Psoas muscle (tissue), 8 donors: ENCODE data around the gene FLVCR1. TPM values are rescaled to one million over a fixed set of nuclear protein-coding genes. Genes with fewer than 3 reads are reported as not detected.

Experiments used
- ATAC-seq, 4 donors: fragments of 200-7000 bp; cut with Tn5 transposase; one replicate each; pipeline ENCODE4 v1.9.1; 2020; ENCODE audit warnings: moderate library complexity in 3 of 4, mild to moderate bottlenecking in 2 of 4
- DNase-seq, 2 donors: peaks; one replicate each; pipeline ENCODE4 v3.0.0-alpha.2; 2020
- H3K27ac ChIP-seq: fragments of 200-600 bp; one replicate; pipeline ENCODE4 v1.8.0; 2022
- H3K27me3 ChIP-seq, 3 donors: fragments of 200-600 bp in 1 of 3; one replicate each; pipeline versions ENCODE4 v1.6.1 to v1.8.0; 2013 to 2022; ENCODE audit warnings: low read length in 2 of 3, mild to moderate bottlenecking in 2 of 3, moderate library complexity in 1 of 3; ENCODE audit not compliant: insufficient read depth in 3 of 3
- H3K36me3 ChIP-seq, 2 donors: fragments of 200-600 bp in 1 of 2; one replicate each; pipeline versions ENCODE4 v1.6.1 to v1.8.0; 2013 to 2022; ENCODE audit warnings: low read depth in 1 of 2, mild to moderate bottlenecking in 1 of 2, moderate library complexity in 1 of 2; ENCODE audit not compliant: insufficient read depth in 1 of 2
- H3K4me1 ChIP-seq: fragments of 200-600 bp; one replicate; pipeline ENCODE4 v1.8.0; 2022
- H3K4me3 ChIP-seq: fragments of 200-600 bp; one replicate; pipeline ENCODE4 v1.8.0; 2022; ENCODE audit warnings: mild to moderate bottlenecking
- H3K9me3 ChIP-seq: fragments of 200-600 bp; one replicate; pipeline ENCODE4 v1.8.0; 2022
- CTCF ChIP-seq: fragments of 200-600 bp; IDR thresholded peaks from one replicate; pipeline ENCODE4 v1.8.0; 2022; ENCODE audit warnings: antibody characterized with exemption
- WGBS, 3 donors: extraction: QIAGEN DNeasy Blood & Tissue Kit; methylation state at CpG; one replicate each; pipeline versions ENCODE4 v1.1.6 to v1.1.7; 2013; 5-methylcytosine and 5-hydroxymethylcytosine counted together
- intact Hi-C, 2 donors: fragments of 100-400 bp; cut with DNase I; formaldehyde crosslinking; loops; one replicate each; pipeline versions ENCODE4 v1.11.0 to v1.14.2; 2022
- polyA plus RNA-seq, 3 donors: library from polyadenylated mRNA; stranded (reverse); fragments of 200-250 nt; gene quantifications; one replicate each; pipeline ENCODE4 v1.2.3, GENCODE V29; 2013
- total RNA-seq, 4 donors: library from RNA; stranded (reverse); fragmentation: NEBNext Ultra II Directional in 2 of 4; extraction: Animal tissue kit (Norgen Biotek cat#: 25700) in 2 of 4; gene quantifications; one replicate each; pipeline versions ENCODE4 v1.2.1 to v1.2.4, GENCODE V29; 2021 to 2023
- donor health status: healthy with polysubstance abuse.
- donor health status: DM: no; HTN: no; CAD: no; lungs with moderate emphysema.
- donor health status: Bipolar disorder and iron deficiency.
- donor health status: healthy.
- donor health status: DM: yes; HTN: yes; CAD: no.
- donor health status: DM: no; HTN: no; CAD: no.
- donor health status: DM: no; HTN: no; CAD: no.
- donor health status: DM: yes; HTN: yes; CAD: no.

Gene FLVCR1
- total and polyA plus RNA-seq, 7 donors, result 0.52 to 2.6 (median 1.5) TPM

GRCh38 chr1:212879947-212880690 is 22.0 kb downstream of the FLVCR1 start:
- ATAC-seq (no peak), DNase-seq (no peak)
- no peak for TF ChIP-seq CTCF
- intact Hi-C loops, result no loop called here
- H3K4me1 ChIP-seq, result no peaks in the 10 kb centered on the region
- no peaks in the 10 kb centered on the region for H3K27me3 ChIP-seq
- 86 to 89% (median 89%) methylated on average over 6 of the region's 6 CpGs for WGBS, 3 donors
- peaks cover 2 to 38% of the 10 kb centered on the region in 2 donors for H3K36me3 ChIP-seq
- no peak overlapping the region for H3K4me3 ChIP-seq
- no peaks in the 10 kb centered on the region for H3K9me3 ChIP-seq
- no peak overlapping the region for H3K27ac ChIP-seq

GRCh38 chr1:212884592-212884991 is 26.5 kb downstream of the FLVCR1 start:
- WGBS, 3 donors, result 83 to 84% (median 83%) methylated on average over 4 of the region's 4 CpGs

GRCh38 chr1:212892108-212892507 is 34.0 kb downstream of the FLVCR1 start:
- peaks cover 7 to 70% of the 10 kb centered on the region in 2 donors for H3K36me3 ChIP-seq
- no peak for ATAC-seq
- DNase-seq, result no peak

More at GRCh38 chr1:212884592-212884991, 26.5 kb downstream of the FLVCR1 start:
- Histone ChIP-seq H3K27me3 (no peaks in the 10 kb centered on the region), H3K36me3 (peaks cover 3 to 68% of the 10 kb centered on the region in 2 donors), H3K27ac (no peak overlapping the region), H3K4me3 (no peak overlapping the region), H3K9me3 (no peaks in the 10 kb centered on the region), H3K4me1 (no peaks in the 10 kb centered on the region)
- TF ChIP-seq CTCF, result no peak
- ATAC-seq, result no peak
- DNase-seq, result no peak
- intact Hi-C loops, result no loop called here

GRCh38 chr1:212899845-212900244 is 41.8 kb downstream of the FLVCR1 start:
- Histone ChIP-seq H3K27ac (no peak overlapping the region), H3K9me3 (peaks cover 33% of the 10 kb centered on the region), H3K27me3 (no peaks in the 10 kb centered on the region), H3K36me3 (peaks cover 6 to 42% of the 10 kb centered on the region in 2 donors), H3K4me3 (no peak overlapping the region), H3K4me1 (no peaks in the 10 kb centered on the region)
- intact Hi-C loops, result no loop called here
- 100% methylated on average over 1 of the region's 1 CpG for WGBS, 3 donors
- no peak for ATAC-seq
- no peak for DNase-seq
- no peak for TF ChIP-seq CTCF

More at GRCh38 chr1:212892108-212892507, 34.0 kb downstream of the FLVCR1 start:
- no peak for TF ChIP-seq CTCF
- Histone ChIP-seq H3K9me3 (no peaks in the 10 kb centered on the region), H3K27me3 (no peaks in the 10 kb centered on the region), H3K4me3 (no peak overlapping the region), H3K4me1 (no peaks in the 10 kb centered on the region), H3K27ac (no peak overlapping the region)
- intact Hi-C loops, result no loop called here
- WGBS, 3 donors, result 91 to 97% (median 92%) methylated on average over 1 of the region's 1 CpG
